Peyer's patch (tissue), 4 donors: ENCODE results near the gene TCF23. TPM values are rescaled to one million over a fixed set of nuclear protein-coding genes. Genes with fewer than 3 reads are reported as not detected.
A peak's percentile ranks its signal among the peaks of the same experiment; 100 is the strongest.

Experiments
- DNase-seq, 3 donors: peaks; one replicate each; pipeline ENCODE4 v3.0.0-alpha.2; 2017 to 2019
- H3K27ac ChIP-seq, 4 donors: fragments of 200-600 bp; sonication (generic); one replicate each; pipeline ENCODE4 v1.5.1; 2016 to 2019
- H3K27me3 ChIP-seq, 2 donors: fragments of 200-600 bp; sonication (generic); one replicate each; pipeline ENCODE4 v1.5.1; 2019
- H3K36me3 ChIP-seq, 3 donors: fragments of 200-600 bp; sonication (generic); one replicate each; pipeline ENCODE4 v1.5.1; 2016 to 2019
- H3K4me1 ChIP-seq, 4 donors: fragments of 200-600 bp; sonication (generic); one replicate each; pipeline ENCODE4 v1.5.1; 2016 to 2019
- H3K4me3 ChIP-seq, 4 donors: fragments of 200-600 bp; sonication (generic); 1 replicate in 3 of 4; 2 replicates in 1 of 4; pipeline ENCODE4 v1.5.1; 2016 to 2019; ENCODE audit warnings: mild to moderate bottlenecking in 1 of 4
- H3K9me3 ChIP-seq, 4 donors: fragments of 200-600 bp; sonication (generic); one replicate each; pipeline ENCODE4 v1.5.1; 2016 to 2019; ENCODE audit warnings: mild to moderate bottlenecking in 1 of 4
- POLR2A ChIP-seq, 2 donors: fragments of 450-650 bp; IDR thresholded peaks; one replicate each; pipeline ENCODE4 v1.5.1; 2017; ENCODE audit warnings: antibody characterized with exemption in 2 of 2, mild to moderate bottlenecking in 2 of 2, moderate library complexity in 2 of 2
- total RNA-seq, 4 donors: library from RNA; depleted of rRNA; stranded (reverse); fragments of >200 nt; gene quantifications; one replicate each; pipeline ENCODE4 v1.1.0, GENCODE V29; 2016
- TF ChIP-seq, protein P1 (sequence below), 6 experiments: fragments of 450-650 bp in 4 of 6; fragments of 200-600 bp in 2 of 6; sonication (generic) in 1 of 6; IDR thresholded peaks; one replicate each; pipeline ENCODE4 v1.5.1; 2017 to 2019; ENCODE audit warnings: antibody characterized with exemption in 6 of 6, mild to moderate bottlenecking in 3 of 6, moderate library complexity in 1 of 6

Gene TCF23
- total RNA-seq, 4 donors from 2014 or later = not detected

- no peaks in the 10 kb centered on the region for H3K27me3 ChIP-seq
- H3K4me1 ChIP-seq = no peaks in the 10 kb centered on the region
- DNase-seq = no peak
- H3K27ac ChIP-seq = no peak overlapping the region
- TF ChIP-seq, protein P1, sequence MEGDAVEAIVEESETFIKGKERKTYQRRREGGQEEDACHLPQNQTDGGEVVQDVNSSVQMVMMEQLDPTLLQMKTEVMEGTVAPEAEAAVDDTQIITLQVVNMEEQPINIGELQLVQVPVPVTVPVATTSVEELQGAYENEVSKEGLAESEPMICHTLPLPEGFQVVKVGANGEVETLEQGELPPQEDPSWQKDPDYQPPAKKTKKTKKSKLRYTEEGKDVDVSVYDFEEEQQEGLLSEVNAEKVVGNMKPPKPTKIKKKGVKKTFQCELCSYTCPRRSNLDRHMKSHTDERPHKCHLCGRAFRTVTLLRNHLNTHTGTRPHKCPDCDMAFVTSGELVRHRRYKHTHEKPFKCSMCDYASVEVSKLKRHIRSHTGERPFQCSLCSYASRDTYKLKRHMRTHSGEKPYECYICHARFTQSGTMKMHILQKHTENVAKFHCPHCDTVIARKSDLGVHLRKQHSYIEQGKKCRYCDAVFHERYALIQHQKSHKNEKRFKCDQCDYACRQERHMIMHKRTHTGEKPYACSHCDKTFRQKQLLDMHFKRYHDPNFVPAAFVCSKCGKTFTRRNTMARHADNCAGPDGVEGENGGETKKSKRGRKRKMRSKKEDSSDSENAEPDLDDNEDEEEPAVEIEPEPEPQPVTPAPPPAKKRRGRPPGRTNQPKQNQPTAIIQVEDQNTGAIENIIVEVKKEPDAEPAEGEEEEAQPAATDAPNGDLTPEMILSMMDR (IDR thresholded peaks at IDR 0.05) = no peak
- no peak for TF ChIP-seq POLR2A (IDR thresholded peaks at IDR 0.05)
- H3K9me3 ChIP-seq = no peaks in the 10 kb centered on the region
- H3K36me3 ChIP-seq = no peaks in the 10 kb centered on the region
- H3K4me3 ChIP-seq = no peak overlapping the region
These were observed 28.9 kb downstream of the TCF23 start for GRCh38 chr2:27177441-27178351.

DNA sequence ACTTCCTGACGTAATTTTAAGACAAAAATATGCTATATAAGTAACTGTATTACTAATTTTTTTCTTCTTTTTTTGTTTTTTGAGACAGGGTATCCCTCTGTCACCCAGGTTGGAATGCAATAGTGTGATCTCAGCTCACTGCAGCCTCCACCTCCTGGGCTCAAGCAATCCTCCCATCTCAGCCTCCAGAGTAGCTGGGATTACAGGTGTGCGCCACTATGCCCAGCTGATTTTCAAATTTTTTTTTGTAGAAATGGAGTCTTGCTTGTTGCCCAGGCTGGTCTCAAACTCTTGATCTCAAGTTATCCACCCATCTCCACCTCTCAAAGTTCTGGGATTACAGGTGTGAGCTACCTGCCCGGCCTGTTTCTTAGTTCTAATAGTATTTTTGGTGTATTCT, 29.7 kb downstream of the TCF23 start:
- H3K27ac ChIP-seq = no peak overlapping the region
- no peaks in the 10 kb centered on the region for H3K4me1 ChIP-seq
- no peaks in the 10 kb centered on the region for H3K27me3 ChIP-seq
- no peak for DNase-seq
- TF ChIP-seq, protein P1 (IDR thresholded peaks at IDR 0.05) = no peak
- no peak for TF ChIP-seq POLR2A (IDR thresholded peaks at IDR 0.05)
- no peaks in the 10 kb centered on the region for H3K36me3 ChIP-seq
- no peak overlapping the region for H3K4me3 ChIP-seq
- H3K9me3 ChIP-seq = no peaks in the 10 kb centered on the region

DNA sequence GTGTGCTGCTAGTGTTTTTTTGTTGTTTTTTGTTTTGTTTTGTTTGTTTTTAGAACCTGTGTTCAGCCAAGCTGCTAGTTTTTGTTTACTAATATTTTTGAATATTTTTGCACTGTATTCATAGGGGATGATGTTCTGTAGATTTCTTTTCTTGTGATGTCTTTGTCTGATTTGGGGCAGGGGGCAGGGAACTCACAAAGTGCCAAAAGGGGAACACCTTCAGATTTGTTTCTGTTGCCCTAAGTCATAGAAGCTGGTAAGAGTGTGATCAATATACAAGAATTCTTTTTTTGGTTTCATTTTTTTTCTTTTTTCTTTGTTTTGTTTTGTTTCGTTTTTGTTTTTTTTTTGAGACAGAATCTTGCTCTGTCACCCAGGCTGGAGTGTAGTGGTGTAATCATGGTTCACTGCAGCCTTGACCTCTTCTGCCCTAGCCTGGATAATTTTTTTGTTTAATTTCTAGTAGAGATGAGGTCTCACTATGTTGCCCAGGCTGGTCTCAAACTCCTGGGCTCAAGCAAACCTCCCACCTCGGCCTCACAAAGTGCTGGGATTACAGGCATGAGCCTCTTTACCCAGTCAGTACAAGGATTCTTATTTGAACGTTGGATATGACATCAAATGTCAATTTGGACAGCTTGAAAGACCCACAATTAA, 30.7 kb downstream of the TCF23 start:
- no peak for DNase-seq
- TF ChIP-seq, protein P1 (IDR thresholded peaks at IDR 0.05) = no peak
- TF ChIP-seq POLR2A (IDR thresholded peaks at IDR 0.05) = no peak
- Histone ChIP-seq H3K27me3 (no peaks in the 10 kb centered on the region), H3K36me3 (no peaks in the 10 kb centered on the region), H3K4me3 (no peak overlapping the region), H3K27ac (peak overlapping the region in 3 of 4 donors; percentile 11 to 50 (median 17)), H3K9me3 (no peaks in the 10 kb centered on the region), H3K4me1 (no peaks in the 10 kb centered on the region)

- Histone ChIP-seq H3K4me1 (no peaks in the 10 kb centered on the region), H3K27me3 (no peaks in the 10 kb centered on the region), H3K4me3 (no peak overlapping the region), H3K9me3 (no peaks in the 10 kb centered on the region), H3K27ac (peak overlapping the region in 1 of 4 donors; percentile 50), H3K36me3 (no peaks in the 10 kb centered on the region)
- DNase-seq = no peak
- no peak for TF ChIP-seq POLR2A (IDR thresholded peaks at IDR 0.05)
- TF ChIP-seq, protein P1 (IDR thresholded peaks at IDR 0.05) = no peak
These were observed 33.5 kb downstream of the TCF23 start for GRCh38 chr2:27182346-27182745.

GRCh38 chr2:27184115-27184514, 35.3 kb downstream of the TCF23 start:
- peak in 1 of 3 donors; percentile 56 for DNase-seq
- Histone ChIP-seq H3K4me3 (no peak overlapping the region), H3K36me3 (no peaks in the 10 kb centered on the region), H3K27ac (peak overlapping the region; percentile 45 to 80 (median 62)), H3K27me3 (no peaks in the 10 kb centered on the region), H3K9me3 (no peaks in the 10 kb centered on the region), H3K4me1 (no peaks in the 10 kb centered on the region)
- TF ChIP-seq POLR2A (IDR thresholded peaks at IDR 0.05) = no peak
- TF ChIP-seq, protein P1 (IDR thresholded peaks at IDR 0.05) = no peak
